Dermis microvascular lymphatic vessel endothelial cell (primary cell): ENCODE measurements around the gene FAAH. TPM values are rescaled to one million over a fixed set of nuclear protein-coding genes. Genes with fewer than 3 reads are reported as not detected.

Source experiments
- DNase-seq, 2 donors: peaks; one replicate each; pipeline versions ENCODE4 v3.0.0 to v3.0.0-alpha.2; 2010; ENCODE audit warnings: low read depth in 2 of 2
- total RNA-seq: library from RNA; depleted of rRNA; stranded (reverse); fragments of >200 nt; gene quantifications from 2 replicates; pipeline ENCODE4 v1.2.1, GENCODE V29; 2014

Gene FAAH
- total RNA-seq, 1 donor from 2014 or later: 0.64 TPM

DNA sequence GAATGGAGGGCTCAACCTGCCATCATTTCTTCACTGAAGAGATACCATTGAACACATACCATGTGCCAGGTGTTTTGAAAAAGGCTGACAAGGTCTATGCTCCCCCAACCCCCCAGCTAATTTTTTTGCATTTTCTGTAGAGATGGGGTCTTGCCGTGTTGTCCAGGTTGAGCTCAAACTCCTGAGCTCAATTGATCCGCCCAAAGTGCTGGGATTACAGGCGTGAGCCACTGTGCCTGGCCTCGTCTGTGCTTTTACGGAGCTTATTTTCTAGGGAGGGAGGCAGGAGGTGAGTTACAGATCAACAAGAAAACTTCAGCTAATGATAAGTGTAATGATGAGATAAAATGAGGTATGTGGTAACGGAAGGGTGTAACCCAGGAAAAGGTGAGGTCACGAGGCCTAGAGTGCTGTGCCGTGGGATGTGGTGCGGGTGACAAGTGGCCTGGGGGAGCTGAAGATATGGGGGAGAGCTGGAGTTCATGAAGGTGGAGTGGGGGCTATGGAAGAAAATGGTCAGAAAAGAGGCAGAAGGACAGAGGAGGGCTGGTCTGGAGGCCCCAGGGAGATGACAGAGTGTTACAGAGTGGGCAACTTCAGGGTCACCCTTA is 28.2 kb downstream of the FAAH start:
- no peak for DNase-seq

DNA sequence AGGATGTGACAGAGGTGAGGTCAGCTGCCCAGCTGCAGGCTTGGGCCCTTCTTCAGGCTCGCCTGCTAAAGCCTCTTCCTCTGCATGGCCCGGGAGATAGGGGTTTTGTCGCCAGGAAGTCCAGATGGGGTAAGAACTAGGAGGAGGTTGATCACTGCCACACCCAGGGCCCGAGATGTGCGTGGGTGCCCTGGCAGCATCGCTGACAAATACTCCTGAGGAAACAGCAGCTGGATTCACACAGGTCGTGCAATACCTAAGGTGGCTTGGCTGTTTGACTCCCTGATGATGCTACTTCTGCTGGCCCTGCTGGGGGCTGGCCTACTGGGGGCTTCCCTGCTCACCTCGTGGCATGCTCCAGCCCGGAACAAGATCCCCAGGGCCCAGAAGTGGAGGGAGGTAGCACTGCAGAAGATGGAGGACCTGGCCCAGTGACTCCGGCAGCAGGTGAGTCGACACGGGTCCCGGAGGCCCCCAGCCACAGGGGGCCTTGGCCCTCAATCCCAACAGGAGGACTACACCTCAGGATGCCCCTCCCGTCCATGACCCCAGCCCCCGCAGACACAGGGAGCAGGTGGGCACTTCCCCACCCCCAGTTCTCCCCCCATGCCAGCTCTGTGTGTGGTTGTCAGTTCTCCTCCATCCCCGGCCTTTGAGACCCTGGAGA is 29.6 kb downstream of the FAAH start:
- no peak for DNase-seq

DNA sequence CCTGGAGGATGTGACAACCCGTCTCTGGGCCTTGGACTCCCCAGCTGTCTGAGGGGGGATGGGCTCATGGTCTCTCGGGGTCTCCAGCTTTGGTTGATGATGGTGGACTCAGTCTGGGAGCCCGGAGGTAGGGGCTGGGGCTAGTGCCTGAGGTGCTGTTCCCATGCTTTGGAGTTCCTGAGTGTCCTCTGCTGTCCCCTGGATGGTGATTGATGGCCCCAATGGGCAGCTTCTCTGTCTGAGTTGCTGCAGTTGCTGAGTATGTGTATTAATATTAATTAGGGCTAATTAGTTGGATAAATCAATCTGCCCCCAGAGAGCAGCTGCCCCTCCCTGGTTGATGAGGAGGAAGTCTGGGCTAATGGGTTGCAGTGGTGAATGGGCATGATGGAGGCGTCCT is 30.6 kb downstream of the FAAH start:
- no peak for DNase-seq

DNA sequence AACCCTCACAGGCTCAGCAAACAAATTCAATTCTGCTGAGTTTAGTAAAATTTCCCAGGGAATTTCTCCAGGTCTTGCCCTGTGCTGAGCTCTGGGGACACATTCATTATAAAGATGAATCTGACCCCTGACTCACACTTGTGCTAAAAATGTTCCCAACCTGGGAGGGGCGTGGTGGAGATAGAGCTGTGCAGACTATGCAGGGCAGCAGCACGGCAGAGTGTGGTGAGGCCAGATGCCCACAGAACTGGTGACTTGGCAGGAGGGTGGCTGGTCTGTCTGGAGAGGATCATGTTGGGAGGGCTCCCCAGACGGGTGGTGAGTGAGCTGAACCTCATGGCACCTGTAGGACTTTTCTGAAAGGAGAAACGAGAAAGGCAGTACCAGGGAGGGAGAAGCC is 31.6 kb downstream of the FAAH start:
- no peak for DNase-seq

DNA sequence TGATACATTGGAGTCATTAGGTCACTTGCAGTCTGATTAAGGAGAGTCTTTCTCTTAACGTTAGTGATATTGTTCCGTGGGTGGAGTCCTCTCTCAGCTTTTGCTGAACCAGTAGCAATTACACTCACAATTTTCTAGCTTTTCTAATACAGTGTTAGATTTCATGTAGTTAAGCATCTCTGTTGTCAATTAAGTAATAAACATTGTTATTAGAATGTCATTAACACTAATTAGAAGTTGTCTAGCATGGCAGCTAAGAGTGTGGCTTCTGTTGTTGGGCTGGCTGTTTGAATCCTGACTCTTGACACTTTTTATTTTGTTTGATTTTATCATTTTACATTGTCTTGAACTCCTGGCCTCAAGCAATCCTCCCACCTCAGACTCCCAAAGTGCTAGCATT is 33.4 kb downstream of the FAAH start:
- no peak for DNase-seq

DNA sequence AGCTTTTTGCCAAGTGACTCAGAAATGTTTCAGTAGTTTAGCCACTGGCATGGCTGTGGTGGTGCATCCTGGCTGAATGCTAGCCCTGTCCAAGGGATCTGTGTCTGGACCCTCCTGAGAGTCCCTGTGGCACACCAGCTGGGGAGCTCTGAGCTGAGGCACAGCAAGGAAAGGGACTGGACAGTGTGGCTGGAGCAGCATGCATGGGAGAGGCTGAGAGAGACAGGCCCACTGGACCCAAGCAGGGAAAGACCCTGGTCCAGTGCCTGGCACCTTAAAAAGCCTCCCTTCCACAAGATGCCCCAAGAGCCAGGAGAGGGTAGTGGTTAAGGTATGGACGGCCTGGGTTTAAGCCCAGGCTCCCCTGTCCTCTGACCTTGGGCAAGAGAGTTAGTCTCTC is 35.3 kb downstream of the FAAH start:
- DNase-seq: no peak

DNA sequence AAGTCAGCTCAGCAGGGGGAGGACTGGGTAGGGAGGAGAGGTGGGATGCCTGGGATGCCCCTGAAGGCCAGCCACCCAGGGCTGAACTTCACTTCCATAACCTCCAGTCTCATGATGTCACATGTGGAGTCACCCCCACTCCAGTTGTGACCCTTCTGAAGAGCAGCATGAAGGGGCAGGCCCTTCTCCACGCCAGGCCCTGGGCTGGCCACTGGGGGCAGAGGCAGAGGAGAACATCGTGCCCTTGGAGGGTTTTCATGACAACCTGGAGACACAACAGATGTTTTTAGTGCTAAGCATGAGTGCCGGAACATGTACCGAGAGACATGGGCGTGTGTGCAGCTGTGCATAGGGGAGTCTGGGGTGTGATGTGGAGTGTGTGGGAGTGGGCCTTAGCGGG is 37.6 kb downstream of the FAAH start:
- DNase-seq: no peak

DNA sequence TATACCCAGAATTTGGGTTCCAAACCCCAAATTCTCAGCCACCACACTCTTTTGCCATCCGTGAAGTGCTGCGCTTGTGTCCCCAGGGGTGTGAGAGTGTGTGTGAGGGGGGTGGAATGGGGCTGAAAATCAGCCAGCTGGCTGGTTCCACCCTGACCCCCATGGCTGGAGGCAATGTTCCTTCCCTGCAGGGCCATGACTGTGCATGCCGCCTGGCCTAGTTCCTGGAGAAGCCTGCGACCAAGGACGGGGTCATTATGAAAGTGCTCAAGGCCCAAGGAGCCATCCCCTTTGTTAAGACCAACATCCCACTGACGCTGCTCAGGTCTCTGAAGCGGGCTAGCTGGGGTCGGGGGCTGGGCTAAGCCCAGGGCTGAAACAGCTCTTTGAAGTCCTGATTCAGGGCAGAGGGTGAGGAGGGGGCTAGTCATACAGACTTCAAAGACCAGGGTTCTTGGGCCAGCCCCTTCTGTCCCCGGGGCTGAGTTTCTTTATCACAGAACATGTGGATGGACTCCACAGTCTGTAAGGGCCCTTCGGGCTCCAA is 38.7 kb downstream of the FAAH start:
- no peak for DNase-seq

DNA sequence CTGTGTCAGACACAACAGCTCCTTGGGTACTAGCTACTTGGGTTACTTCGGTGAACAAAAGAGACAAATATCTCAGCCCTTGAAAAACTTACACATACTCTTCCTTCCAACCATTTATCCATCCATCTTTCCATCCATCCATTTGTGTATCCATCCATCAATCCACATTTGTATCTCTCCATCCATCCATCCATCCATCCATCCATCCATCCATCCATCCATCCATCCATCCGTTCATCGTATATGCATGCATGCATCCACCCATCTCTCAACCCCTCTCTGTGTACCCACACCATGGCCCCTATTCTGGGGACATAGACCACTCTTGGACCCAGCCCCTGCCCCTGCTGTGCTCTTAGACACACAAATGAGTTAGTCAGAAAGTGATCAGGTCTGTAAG is 40.2 kb downstream of the FAAH start:
- no peak for DNase-seq

DNA sequence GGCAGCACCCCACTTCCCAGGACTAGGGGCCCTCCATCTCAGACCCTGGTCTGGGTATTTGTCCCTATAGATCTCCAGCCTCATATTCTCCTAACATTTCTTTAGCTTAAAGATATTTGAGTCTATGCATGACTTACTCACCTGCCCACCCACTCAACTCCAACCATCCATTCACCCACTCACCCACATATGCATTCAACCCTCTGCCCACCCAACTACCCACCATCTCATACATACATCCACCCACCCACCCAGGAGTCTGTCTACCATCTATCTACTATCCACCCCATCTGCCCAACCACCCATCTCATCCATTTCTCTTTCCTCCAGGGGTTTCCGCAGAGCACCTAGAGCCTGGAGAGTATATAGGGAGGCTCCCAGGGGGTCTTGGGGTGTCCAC is 42.7 kb downstream of the FAAH start:
- no peak for DNase-seq

DNA sequence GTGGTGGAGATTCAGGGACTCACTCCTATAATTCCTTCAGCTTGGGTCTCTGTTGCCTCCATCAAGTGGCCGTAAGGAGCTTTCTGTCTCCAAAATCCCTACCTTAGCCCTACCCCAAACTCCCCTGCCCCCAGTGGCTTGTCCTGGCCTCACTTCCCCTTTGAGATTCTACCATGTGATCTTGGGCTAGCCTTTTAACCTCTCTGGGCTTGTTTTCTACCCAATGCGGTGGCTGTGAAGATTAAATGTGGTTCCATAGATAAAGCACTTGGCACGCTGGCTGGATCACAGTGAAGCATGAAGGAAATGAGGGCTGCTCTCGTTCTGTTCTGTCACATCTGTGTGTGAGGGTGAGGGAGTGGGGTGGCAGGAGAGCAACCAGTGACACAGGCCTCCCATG is 43.6 kb downstream of the FAAH start:
- no peak for DNase-seq

DNA sequence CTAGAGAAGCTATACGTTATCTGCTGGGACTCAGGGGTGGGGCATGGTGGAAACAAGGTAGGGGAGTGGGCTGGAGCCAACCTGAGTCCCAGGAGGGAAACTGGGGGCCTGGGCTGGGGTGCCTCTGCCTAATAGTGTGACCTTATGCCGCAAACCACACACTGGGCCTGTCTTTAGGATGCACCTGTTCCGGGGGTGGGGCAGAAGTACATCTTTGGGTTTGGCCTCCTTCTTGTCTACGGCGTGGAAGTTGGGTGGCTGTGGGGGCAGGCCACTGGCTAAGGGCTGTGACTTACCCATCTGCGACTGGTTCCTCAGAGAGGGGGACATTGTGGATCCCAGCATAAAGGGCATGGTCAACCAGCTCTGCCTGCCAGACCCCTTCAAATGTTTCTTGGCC is 44.2 kb downstream of the FAAH start:
- DNase-seq: no peak

DNA sequence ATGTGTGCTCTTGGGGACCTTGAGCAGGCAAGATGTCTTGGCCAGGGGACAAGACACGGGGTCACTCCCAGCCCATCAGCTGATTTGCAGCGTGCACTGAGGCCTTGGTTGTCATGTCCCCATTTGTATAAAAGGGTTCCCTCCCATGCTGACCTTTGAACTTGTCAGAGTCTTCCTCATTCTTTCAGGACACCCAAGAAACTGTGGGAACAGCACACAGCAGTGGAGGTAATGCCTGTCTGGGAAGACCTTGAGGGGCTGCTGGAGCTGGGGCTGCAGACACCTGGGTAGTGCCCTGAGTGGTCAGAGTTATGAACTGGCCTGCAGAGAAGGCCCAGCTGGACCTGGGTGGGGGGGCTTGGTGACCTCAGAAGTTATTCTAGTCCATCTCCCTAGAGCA is 46.4 kb downstream of the FAAH start:
- DNase-seq: no peak

DNA sequence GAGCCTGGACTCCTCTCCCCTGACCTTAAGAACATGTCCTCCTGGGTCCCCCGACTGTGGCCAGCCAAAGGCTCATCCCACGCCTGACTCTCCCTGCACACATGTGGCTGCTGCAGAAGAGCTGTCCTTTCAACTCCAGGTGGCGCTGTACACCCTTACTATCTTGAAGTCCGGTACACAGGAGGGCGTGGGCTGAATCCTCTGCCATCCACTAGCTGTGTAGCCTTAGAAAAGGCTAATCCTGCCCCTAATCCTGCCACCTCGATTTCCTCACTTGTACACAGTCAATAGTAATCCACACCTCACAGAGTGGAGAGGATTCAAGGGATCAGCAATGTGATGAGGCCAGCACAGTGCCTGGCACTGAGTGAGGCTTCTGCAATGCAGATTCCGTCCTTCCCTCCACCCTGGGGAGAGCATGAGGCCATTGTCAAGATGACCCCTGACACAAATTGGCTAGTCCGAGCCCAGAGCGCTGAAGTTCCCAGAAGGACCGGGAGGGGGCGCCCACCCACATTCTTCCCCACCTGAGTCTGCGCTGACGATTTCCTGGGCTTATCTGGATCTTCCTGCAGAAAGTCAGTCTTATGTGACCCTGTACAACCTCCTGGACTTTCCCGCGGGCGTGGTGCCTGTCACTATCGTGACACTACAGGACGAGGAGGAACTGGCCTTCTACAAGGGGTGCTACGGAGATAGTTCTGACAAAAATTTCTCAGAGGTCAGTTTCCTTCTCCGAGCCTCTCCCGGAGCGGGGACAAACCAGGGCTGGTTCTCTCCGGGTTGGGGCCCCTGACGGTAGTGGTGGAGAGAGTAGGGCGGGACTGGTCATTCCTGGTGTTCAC is 48.4 kb downstream of the FAAH start:
- peak; percentile 33 to 75 for DNase-seq

DNA sequence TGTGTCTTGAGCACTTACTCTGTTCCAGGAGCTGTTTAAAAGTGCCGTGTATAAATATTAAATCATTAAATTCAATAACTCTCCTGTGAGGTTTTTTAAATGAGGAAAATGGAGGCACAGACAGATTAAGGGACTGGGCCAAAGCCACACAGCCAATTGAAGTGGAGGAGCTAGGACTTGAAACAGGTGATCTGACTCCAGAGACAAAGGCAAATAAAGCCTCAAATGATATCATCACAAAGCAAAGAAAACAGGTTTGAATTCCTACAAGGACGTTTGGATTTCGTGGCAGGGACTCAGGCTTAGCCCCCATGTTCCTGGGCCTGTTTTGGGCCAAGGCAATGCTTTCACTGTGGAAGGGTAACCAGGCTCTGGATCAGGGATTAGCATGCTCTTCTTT is 50.3 kb downstream of the FAAH start:
- no peak for DNase-seq

DNA sequence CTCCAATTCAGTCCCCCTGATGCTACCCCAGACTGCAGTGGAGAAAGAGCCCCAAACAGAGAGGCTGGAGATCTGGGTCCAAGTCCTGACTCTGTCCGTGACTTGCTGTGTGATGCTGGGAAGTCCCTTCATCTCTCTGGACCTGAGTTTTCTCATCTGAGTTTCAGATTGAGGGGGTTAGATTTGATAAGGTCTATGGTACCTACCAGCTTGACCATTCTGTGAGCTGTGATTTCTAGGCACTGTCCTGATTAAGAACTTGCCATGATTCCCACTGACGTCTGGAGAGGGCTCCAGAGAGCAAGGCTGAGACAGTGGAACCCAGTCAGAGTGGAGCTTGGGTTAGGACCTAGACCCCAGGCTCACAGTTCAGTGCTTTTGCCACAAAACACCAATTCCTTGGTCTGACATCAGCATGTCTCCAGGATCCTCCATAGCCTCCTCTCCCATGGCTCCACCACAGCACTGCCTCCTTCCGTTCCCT is 51.7 kb downstream of the FAAH start:
- no peak for DNase-seq

DNA sequence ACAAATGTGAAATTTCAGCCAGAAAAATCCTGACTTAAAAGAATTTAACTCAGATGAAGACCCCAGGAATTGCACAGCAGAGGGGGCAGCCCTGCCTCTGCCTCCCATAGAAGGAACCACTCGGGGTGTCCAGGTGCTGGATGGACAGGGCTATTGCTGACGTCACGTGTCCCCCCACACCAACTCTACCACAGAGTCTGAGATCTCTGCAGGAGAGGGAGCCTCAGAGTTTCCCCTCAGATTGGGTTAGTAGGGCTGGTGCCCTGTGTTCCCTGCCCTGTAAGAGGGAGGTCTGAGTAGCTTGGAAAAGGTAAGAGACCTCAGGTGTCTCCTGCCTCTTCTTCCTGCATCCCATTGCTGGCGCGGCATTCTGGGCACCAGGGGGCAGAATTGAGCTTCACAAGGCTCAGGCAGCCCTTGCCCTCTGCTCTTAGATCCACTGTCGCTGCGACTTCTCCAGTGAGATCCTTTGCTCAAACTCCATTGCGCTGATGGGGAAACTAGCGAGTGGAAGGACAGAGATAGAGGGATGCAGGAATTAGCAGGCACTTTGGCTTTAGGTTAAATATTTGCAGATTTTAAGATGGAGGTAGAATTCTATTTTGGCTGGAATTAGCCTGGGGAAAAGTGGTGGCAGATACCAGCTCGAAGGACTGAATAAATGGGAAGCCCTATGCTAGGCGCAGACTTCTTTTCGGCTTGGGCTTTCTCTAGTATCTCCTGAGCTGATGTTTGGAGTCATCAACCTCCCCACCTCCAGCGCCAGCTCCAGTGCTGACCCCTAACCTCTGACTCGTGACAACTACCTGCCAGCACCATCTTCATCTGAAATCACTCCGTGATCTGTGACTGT is 52.8 kb downstream of the FAAH start:
- peak; percentile 28 to 71 for DNase-seq

DNA sequence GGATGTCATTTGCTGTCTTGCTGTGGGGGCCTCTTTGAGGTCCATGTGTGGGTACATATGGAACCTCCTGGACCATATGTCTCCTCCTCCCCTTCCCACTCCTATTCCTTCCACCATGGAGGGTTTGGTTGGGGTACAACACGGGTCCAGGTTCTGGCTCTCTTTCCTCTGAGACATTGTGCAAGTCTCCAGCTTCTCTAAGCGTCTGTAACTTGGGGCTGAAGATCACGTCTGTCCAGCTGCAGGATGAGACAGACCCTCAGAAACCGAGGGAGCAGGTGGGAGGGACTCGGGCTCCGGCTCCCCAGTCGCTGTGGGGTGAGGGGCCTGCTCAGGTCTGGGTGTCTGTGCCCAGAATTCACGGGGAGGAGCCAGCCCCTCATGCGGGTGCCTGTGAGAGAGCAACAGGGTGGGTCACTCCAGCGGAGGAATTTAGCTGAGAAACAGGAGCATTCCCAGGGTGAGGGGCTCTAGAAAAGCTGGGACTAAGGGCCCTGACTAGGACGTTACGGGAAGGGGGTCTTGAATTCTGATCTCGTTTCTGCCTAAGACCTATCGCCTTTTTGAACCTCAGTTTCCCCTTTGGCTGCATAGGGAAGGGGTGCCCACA is 53.5 kb downstream of the FAAH start:
- no peak for DNase-seq

DNA sequence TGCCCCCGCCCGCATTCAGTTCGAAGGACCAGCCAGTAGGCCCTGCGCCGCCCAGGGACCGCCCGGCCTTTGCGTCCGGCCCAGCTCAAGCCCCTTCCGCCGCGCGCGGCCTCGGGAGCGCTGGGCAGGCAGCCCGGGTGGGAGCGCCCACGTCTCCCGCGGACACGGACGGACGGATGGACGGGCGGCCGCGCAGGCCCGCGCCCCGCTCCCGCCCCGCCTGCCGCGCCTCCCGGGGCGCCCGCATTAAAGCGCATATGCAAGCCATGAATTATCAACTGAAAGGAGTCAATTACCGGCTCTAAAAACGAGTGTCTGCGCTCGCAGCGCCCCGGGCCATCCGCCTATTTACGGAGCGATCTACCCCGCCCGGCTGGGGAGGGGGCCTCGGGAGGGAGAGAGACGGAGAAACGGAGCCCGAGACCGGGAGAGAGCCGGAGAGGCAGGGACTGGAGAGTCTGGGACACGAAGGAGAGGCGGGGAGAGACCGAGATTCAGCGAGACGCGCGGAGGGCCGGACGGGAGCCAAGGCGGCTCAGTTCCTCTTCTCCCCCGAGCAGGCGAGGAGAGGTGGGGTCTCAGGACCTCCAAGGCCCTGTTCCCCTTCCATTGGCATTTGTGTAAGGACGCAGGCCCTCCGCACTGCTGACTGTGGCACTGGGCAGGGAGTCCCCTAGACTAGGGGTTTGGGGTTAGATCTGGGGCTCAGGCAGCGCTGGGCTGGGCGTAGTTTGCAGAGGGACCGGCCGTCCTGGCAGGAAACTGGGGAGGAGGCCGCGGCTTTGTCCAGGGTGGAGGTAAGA is 54.2 kb downstream of the FAAH start:
- no peak for DNase-seq
